ENCODE data around the gene SGCE.

The SGCE gene

GRCh38 chr7:94562525-94562924, 93.4 kb downstream of the SGCE start:
- no peak for FAIRE-seq

- no peak for FAIRE-seq
Measured at GRCh38 chr7:94561841-94562514, 94.0 kb downstream of the SGCE start.

- no peak for FAIRE-seq
Measured at GRCh38 chr7:94559972-94560371, 96.0 kb downstream of the SGCE start.

GRCh38 chr7:94557215-94557614, 98.7 kb downstream of the SGCE start:
- no peak for FAIRE-seq

- FAIRE-seq: no peak
Measured at GRCh38 chr7:94556028-94556427, 99.9 kb downstream of the SGCE start.

GRCh38 chr7:94547126-94547525, 108.8 kb downstream of the SGCE start:
- peak; percentile 14 for FAIRE-seq

- FAIRE-seq: no peak
Measured at GRCh38 chr7:94540428-94540827, 115.5 kb downstream of the SGCE start.

All from colon (tissue), 2 donors.